ENCODE results near the gene RAB11B.
"Not testable (repeated sequence)": the region's sequence is repeated elsewhere in the genome, so short reads cannot be mapped to it uniquely, and the experiment has no call there.

Gene RAB11B

DNA sequence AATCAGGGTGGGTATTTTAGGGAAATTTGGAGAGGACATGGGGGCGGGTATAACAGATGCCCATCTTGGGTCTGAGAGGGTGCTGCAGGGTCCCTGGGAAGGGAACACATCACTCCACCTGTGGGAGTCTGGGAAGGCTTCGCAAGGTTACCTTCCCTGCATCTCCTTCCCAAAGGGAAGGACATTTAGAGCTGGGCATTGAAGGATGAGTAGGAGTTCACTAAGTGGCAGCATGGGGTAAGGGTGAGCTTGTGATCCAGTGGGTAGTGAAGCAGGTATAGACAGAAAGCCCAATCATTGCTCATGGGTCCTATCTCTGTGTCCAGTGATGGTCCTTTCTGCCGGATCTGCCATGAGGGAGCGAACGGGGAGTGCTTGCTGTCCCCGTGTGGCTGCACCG, 36.1 kb downstream of the RAB11B start:
- Mint-ChIP-seq H3K4me3 (no peak overlapping the region), H3K27ac (no peak overlapping the region)

DNA sequence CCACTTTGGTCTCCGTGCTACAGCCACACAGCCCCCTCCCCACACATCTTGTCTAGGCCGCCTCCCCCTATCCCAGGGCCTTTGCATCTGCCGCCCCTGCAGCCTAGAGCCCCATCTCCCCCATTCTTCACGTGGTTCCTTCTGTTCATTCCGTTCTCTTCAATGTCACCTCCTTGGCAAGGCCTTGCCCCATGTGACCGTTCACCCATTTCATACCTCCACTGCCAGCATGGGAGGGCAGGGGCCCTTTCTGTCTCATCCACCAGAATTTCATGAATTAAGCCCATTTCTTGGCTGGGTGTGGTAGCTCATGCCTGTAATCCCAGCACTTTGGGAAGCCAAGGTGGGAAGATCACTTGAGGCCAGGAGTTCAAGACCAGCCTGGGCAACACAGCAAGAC, 38.9 kb downstream of the RAB11B start:
- Mint-ChIP-seq H3K9me3 (no peaks in the 10 kb centered on the region), H3K4me1 (no peaks in the 10 kb centered on the region), H3K27me3 (no peaks in the 10 kb centered on the region), H3K4me3 (no peak overlapping the region), H3K27ac (no peak overlapping the region)
- no peak for ATAC-seq
- DNase-seq = no peak

More for the DNA sequence above, 36.1 kb downstream of the RAB11B start:
- no peak for ATAC-seq
- Mint-ChIP-seq H3K27me3 (no peaks in the 10 kb centered on the region), H3K9me3 (no peaks in the 10 kb centered on the region), H3K4me1 (no peaks in the 10 kb centered on the region)
- DNase-seq = no peak

DNA sequence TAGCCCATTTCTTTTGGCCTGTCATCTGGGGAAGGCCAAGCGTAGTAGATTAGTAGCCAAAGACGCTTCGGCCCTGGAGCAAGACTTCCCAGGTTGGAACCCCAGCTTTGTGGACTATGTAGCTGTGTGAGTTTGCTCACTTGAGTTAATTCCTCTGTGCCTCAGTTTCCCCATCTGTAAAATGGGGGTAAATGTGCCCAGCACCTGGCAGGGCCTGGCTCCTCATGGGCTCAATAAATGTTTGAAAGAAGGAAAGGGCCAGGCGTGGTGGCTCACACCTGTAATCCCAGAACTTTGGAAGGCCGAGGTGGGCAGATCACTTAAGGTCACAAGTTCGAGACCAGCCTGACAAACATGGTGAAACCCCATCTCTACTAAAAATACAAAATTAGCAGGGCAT, 39.7 kb downstream of the RAB11B start:
- ATAC-seq = no peak
- H3K4me1 Mint-ChIP-seq = no peaks in the 10 kb centered on the region
- no peak overlapping the region for H3K4me3 Mint-ChIP-seq
- no peaks in the 10 kb centered on the region for H3K9me3 Mint-ChIP-seq
- no peak overlapping the region for H3K27ac Mint-ChIP-seq
- H3K27me3 Mint-ChIP-seq = no peaks in the 10 kb centered on the region
- DNase-seq = no peak

DNA sequence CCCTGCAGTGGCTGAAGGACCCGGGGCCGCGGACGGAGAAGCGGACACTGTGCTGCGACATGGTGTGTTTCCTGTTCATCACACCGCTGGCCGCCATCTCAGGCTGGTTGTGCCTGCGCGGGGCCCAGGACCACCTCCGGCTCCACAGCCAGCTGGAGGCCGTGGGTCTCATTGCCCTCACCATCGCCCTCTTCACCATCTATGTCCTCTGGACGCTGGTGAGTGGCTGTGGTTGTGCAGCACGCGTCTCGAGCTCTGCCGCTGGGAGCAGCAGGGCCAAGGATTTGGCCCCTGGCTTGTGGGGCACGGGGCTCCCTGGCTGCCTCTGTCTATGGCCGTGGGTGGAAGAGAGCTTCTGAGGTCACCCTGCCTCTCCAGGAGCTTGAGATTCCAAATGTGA, 40.5 kb downstream of the RAB11B start:
- DNase-seq = no peak
- no peak overlapping the region for H3K27ac Mint-ChIP-seq
- no peak for ATAC-seq
- H3K9me3 Mint-ChIP-seq = no peaks in the 10 kb centered on the region
- peaks cover 2% of the 10 kb centered on the region for H3K4me1 Mint-ChIP-seq
- H3K27me3 Mint-ChIP-seq = no peaks in the 10 kb centered on the region
- H3K4me3 Mint-ChIP-seq = no peak overlapping the region

DNA sequence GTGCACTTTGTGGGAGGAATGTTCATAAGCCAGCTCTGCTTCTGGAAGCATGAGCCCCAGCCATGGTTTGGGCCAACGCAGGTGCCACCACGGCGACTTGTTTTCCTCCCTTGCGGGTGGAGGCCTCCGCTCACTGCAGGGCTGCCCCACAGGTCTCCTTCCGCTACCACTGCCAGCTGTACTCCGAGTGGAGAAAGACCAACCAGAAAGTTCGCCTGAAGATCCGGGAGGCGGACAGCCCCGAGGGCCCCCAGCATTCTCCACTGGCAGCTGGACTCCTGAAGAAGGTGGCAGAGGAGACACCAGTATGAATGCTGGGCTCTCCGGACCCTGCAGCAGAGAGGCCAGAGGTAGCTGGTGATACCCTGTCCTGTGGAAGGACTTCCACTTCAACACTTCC, 48.1 kb downstream of the RAB11B start:
- H3K9me3 Mint-ChIP-seq = no peaks in the 10 kb centered on the region
- no peak overlapping the region for H3K27ac Mint-ChIP-seq
- no peaks in the 10 kb centered on the region for H3K27me3 Mint-ChIP-seq
- H3K4me3 Mint-ChIP-seq = no peak overlapping the region
- DNase-seq (no peak), ATAC-seq (no peak)
- peaks cover 7% of the 10 kb centered on the region for H3K4me1 Mint-ChIP-seq

DNA sequence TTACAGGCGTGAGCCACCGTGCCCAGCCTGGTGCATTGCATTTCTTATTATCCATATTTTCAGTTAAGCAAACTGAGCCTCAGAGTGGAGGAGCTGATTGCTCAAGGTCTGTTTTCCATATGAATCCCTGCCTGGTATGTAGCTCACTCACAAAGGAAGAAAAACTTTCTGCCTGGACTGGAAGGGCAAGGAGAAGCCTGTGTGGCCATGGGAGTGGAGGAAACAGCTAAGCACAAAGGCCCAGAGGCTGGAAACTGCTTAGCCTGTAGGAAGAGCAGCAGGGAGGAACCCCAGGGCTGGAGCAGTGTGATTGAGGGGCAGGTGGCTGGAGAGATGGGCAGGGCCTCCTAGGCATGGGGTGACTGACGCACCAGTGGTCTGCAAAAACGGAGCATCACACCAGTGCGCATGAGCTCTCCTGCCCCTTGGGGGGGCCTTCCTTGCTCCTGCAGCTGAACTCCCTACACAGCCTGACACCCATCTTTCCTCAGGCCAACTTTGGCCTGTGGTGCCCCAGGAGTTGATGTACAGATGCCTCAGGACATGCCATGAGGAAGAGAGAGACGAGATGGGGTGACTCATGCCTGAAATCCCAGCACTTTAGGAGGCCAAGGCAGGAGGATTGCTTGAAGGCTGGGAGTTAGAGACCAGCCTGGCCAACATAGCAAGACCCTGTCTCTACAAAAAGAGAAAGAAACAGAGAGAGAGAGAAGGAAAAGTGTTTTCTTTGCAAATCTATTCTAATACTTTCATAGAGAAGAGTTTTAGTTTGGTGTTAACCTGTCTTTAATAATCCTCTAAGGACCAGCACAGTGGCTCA, 51.8 kb downstream of the RAB11B start:
- no peaks in the 10 kb centered on the region for H3K27me3 Mint-ChIP-seq
- peaks cover 20% of the 10 kb centered on the region for H3K4me1 Mint-ChIP-seq
- H3K9me3 Mint-ChIP-seq = no peaks in the 10 kb centered on the region
- H3K27ac Mint-ChIP-seq = no peak overlapping the region
- no peak overlapping the region for H3K4me3 Mint-ChIP-seq
- ATAC-seq = no peak
- DNase-seq = no peak

DNA sequence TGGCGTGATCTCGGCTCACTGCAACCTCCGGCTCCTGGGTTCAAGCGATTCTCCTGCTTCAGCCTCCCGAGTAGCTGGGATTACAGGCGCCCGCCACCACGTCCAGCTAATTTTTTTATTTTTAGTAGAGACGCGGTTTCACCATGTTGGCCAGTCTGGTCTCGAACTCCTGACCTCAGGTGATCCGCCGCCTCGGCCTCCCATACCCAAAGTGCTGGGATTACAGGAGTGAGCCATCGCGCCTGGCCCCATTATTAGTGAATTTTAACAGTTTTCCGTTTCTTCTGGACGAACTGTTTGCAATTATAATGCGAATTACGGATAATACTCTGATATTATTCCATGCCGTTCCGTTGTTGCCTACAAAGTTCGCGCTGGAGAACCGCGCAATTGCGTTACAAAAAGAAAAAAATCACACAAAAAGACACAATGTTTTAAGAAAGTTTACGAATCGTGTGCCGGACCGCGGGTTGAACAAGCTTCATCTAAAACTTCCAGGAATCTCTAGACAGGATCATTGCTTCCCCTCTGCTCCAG, 54.0 kb downstream of the RAB11B start:
- H3K9me3 Mint-ChIP-seq, ATAC-seq, H3K27me3 Mint-ChIP-seq, DNase-seq: not testable (repeated sequence)
- Mint-ChIP-seq H3K4me1 (peaks cover 41% of the 10 kb centered on the region), H3K27ac (peak overlapping the region; percentile 99), H3K4me3 (peak overlapping the region; percentile 91 to 94)

DNA sequence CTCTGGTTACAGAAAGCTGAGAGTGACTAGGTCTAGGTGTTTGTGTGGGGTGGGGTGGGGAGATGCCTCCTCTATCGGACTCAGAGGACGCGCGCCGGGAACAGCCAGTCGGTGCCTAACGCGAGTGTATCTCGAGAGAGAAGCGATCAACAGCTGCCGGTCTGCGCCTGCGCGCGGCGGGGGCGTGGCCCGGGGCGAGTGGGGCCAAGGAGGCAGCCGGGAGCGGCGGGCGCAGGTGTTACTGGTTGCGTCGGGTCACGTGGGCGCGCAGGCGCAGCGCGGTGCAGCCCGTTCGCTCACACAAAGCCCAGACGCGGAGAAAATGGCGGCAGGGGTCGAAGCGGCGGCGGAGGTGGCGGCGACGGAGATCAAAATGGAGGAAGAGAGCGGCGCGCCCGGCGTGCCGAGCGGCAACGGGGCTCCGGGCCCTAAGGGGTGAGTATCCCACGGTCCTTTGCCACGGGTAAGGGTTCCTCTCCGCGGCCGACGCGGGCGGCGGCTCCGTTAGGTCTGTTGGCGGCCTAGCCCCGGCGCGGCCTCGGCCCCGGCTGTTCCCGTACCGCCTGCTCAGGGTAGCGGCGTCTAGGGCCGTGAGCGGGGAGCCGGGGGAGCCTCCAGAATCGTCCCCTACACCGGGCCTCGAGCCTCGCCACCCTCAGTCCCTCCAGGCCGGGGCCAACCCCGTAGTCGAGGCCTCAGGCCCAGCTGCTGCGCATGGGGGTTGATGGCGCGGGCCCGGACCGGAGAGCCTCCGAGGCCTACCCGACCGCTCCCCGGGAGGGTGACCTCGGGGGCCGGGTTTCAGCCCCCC, 54.7 kb downstream of the RAB11B start, which contains the start of gene HNRNPM:
Gene HNRNPM (plus strand): TSS at position 299 of the 811 bp plus-strand sequence. CDS start 24 bp downstream, at position 323.
- DNase-seq (peak; percentile 99 to 100), ATAC-seq (peak; percentile 95)
- Mint-ChIP-seq H3K4me1 (peaks cover 45% of the 10 kb centered on the region), H3K27me3 (no peaks in the 10 kb centered on the region), H3K27ac (peak within 1 kb of the TSS; percentile 99), H3K4me3 (peak within 1 kb of the TSS; percentile 91 to 94), H3K9me3 (no peaks in the 10 kb centered on the region)

DNA sequence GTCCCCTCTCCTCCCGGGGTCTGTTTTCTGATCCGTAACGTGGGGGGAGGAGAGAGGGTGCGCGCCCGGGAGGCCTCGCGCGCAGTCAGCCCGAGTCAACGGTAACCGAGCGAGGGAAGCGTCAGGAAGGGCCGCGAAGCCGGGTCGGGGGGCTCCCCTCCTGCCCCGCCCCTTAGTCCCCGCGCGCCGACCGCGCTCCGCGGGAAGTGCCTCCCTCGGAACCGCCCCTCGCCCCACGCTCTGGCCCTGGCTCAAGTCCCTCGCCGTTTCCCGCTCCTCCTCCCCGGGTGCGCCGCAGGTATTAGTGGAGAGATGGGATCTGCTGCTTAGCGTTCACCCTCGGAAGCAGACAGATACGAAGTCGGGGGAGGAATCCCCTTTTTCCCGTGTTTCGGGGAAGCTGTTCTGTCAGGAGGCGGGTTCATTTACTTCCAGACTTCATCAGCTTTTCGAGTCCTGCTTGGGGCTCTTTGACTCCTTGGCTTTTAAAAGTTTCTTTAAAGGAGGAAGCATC, 55.4 kb downstream of the RAB11B start:
- Mint-ChIP-seq H3K9me3 (no peaks in the 10 kb centered on the region), H3K27me3 (no peaks in the 10 kb centered on the region), H3K27ac (peak overlapping the region; percentile 95 to 99), H3K4me1 (peaks cover 50% of the 10 kb centered on the region), H3K4me3 (peak overlapping the region; percentile 91 to 94)
- DNase-seq (peak; percentile 39 to 46), ATAC-seq (peak; percentile 25)

DNA sequence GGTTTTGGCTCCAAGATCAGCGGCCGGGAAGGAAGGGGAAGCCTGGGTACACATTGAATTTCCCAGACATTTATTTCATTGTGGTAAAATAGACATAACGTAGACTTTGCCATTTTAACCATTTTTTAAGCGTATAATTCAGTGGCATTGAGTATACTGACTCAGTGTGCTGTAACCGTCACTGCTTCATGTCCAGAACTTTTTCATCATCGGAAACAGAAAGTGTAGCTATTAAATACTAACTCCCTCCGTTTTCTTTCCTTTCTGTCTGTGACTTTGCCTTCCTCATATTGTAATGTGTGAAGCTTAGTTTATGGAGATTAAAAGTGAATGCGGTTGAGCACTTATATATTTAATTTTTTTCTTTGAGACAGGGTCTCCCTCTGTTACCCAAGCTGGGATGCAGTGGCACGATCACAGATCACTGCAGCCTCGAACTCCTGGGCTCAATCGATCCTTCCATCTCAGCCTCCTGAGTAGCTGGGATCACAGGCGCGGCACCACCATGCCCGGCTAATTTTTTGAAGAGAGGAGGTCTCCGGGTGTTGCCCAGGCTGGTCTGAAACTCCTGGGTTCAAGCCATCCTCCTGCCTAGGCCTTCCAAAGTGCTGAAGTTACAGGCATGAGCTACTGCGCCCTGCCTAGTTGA, 56.0 kb downstream of the RAB11B start:
- Mint-ChIP-seq H3K4me3 (peak overlapping the region; percentile 91 to 94), H3K4me1 (peaks cover 53% of the 10 kb centered on the region), H3K27me3 (no peaks in the 10 kb centered on the region), H3K9me3 (no peaks in the 10 kb centered on the region), H3K27ac (peak overlapping the region; percentile 95 to 99)
- no peak for ATAC-seq
- no peak for DNase-seq

DNA sequence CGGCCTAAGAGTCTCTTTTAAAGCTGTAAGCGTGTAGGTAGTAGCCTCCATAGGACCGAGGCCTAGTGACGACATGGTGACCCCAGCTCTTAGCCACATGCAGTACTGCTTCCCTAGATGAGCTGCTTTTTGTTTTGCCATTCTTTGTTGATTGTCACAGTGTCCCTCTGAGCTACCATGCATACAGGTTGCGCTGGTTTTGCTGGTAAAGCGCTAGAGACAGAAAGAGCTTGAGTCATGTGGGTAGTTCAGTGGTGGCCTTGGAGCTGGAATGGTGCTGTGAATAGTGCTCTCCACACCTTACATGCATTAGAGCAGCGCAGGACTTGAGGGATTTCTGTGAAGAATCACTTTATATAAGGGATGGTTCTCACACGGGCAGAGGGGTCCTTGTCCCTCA, 59.7 kb downstream of the RAB11B start:
- peaks cover 80% of the 10 kb centered on the region for H3K4me1 Mint-ChIP-seq
- H3K4me3 Mint-ChIP-seq = peak overlapping the region; percentile 4 to 19
- no peaks in the 10 kb centered on the region for H3K27me3 Mint-ChIP-seq
- ATAC-seq = no peak
- peak overlapping the region; percentile 61 to 71 for H3K27ac Mint-ChIP-seq
- H3K9me3 Mint-ChIP-seq = no peaks in the 10 kb centered on the region
- DNase-seq = no peak

DNA sequence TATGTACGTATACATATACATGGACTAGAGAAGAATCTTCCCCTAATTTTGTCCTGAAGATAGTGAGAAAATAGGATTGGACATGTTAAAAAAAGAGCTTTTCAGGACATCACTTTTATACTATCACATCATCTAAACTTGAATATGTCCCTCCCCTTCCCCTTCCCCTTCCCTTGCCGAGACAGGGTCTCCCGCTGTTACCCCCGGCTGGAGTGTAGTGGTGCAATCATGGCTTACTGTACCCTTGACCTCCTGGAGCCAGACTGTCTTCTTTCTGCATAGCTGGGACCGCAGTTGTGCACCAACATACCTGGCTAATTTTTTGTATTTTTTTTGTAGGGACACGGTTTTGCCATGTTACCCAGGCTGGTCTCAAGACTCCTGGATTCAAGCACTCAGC, 61.2 kb downstream of the RAB11B start:
- H3K27me3 Mint-ChIP-seq = no peaks in the 10 kb centered on the region
- DNase-seq = no peak
- no peaks in the 10 kb centered on the region for H3K9me3 Mint-ChIP-seq
- ATAC-seq = no peak
- H3K4me3 Mint-ChIP-seq = peak overlapping the region; percentile 29 to 45
- H3K4me1 Mint-ChIP-seq = peaks cover 87% of the 10 kb centered on the region
- H3K27ac Mint-ChIP-seq = peak overlapping the region in 1 of 2 donors; percentile 80

DNA sequence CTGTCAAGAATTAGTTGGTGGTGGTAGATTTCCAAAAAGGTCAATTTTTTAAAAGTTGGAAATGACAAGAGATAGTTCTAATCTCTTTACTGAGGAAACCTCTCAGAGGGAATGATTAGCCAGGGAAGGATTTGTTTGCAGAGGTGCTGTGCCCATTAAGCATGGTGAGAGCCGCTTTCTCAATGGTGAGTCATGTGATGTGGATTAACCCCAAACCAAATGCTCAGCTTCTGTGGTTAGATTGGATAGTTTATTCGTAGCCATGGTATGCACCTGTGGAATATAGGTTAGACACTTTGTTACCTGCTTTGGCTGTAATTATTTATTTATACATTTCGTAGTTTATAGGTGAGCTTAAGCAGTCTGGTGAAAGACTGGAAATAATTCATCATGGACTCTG, 61.7 kb downstream of the RAB11B start:
- Mint-ChIP-seq H3K4me1 (peaks cover 87% of the 10 kb centered on the region), H3K9me3 (no peaks in the 10 kb centered on the region), H3K27me3 (no peaks in the 10 kb centered on the region), H3K27ac (no peak overlapping the region), H3K4me3 (peak overlapping the region; percentile 29 to 31)
- peak; percentile 81 for ATAC-seq
- DNase-seq = peak in 1 of 2 donors; percentile 8

DNA sequence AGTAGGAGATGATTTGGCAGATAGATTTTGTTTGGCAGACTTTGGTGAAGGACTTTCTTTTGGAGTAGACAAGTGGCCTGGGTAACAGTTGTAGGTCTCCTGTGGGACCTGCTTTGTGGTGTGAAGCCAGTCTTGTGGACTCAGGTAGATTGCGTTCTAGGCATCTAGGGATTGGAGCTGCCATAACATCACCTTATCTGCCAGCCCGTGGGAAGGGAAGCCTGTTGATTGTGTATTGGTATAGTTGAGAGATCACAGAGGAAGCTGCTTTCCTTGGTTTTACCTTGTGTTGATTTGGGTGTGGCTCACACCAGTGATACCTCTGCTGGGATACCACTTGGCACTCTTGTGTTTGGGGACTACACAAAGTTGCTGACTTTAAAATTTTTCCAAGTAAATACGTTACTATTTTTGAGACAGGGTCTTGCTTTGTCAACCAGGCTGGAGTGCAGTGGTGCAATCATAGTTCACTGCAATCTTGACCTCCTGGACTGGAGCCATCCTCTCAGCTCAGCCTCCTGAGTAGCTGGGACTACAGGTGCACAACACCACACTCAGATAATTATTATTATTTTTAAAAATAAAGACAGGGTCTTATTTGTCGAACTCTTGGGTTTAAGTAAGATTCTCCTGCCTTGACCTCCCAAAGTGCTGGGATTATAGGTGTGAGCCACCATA, 62.4 kb downstream of the RAB11B start:
- no peaks in the 10 kb centered on the region for H3K9me3 Mint-ChIP-seq
- H3K4me1 Mint-ChIP-seq = peaks cover 82% of the 10 kb centered on the region
- ATAC-seq (no peak), DNase-seq (no peak)
- H3K4me3 Mint-ChIP-seq = no peak overlapping the region
- no peaks in the 10 kb centered on the region for H3K27me3 Mint-ChIP-seq
- H3K27ac Mint-ChIP-seq = peak overlapping the region in 1 of 2 donors; percentile 64

DNA sequence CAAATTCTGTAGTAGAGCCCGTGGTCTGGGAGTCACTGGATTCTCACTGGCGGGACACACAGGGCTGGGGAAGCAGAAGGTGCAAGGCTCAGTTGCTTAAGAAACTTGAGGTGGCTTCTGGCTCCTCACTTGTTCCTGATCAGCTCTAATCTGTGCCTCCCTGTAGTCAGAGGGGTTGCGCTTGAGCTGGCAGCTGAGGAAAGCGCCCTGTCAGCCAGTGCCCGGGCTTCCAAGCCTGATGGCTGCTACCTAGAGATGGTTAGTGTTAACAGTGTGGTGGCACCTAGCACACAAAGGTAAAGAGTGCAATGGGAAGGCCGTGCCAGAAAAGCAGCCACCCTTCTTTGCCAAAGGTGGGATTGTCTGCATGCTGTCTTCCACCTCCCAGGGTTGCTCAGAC, 63.5 kb downstream of the RAB11B start:
- H3K9me3 Mint-ChIP-seq = no peaks in the 10 kb centered on the region
- ATAC-seq (no peak), DNase-seq (no peak)
- H3K27ac Mint-ChIP-seq = peak overlapping the region in 1 of 2 donors; percentile 93
- no peaks in the 10 kb centered on the region for H3K27me3 Mint-ChIP-seq
- H3K4me1 Mint-ChIP-seq = peaks cover 78% of the 10 kb centered on the region
- no peak overlapping the region for H3K4me3 Mint-ChIP-seq

Data from stimulated activated naive CD8-positive, alpha-beta T cell treated with anti-CD3 and anti-CD28 coated beads, Interleukin-15, amount 100 ng/mL, for 72 hours (primary cell).